HEK293 (cell line): Measurements from ENCODE around the gene PDZRN4.

Experiments used
- CTCF ChIA-PET: fragments of 350-600 bp; formaldehyde crosslinking; extraction: SDS; loops from one replicate; lab custom pipeline; 2021; ENCODE audit warnings: antibody characterized with exemption; lab: Yijun Ruan, JAX
- POLR2A ChIA-PET: fragments of 300-600 bp; formaldehyde crosslinking; extraction: SDS; loops from one replicate; lab custom pipeline; 2020; ENCODE audit warnings: antibody characterized with exemption, inconsistent platforms; lab: Yijun Ruan, JAX
- H3K27ac ChIP-seq: fragments of 200-500 bp; sonication (Bioruptor generic); 2 replicates; pipeline ENCODE4 v1.5.1; 2014; ENCODE audit warnings: low read depth, low read length, control low read depth, inconsistent platforms; ENCODE audit errors: extremely low read depth
- H3K36me3 ChIP-seq, 2 experiments: fragments of 200-500 bp in 1 of 2; sonication (Bioruptor generic) in 1 of 2; 1 replicate in 1 of 2; 2 replicates in 1 of 2; pipeline ENCODE4 v1.5.1; 2014 to 2017; ENCODE audit warnings: inconsistent platforms in 2 of 2, low read length in 2 of 2; ENCODE audit not compliant: control insufficient read depth in 2 of 2, insufficient read depth in 1 of 2
- H3K4me1 ChIP-seq: fragments of 200-500 bp; sonication (Bioruptor generic); 2 replicates; pipeline ENCODE4 v1.5.1; 2014; ENCODE audit warnings: mild to moderate bottlenecking, low read length, inconsistent platforms; ENCODE audit not compliant: control insufficient read depth, insufficient read depth
- H3K4me3 ChIP-seq: 2 replicates; pipeline ENCODE4 v1.5.1; 2011; ENCODE audit warnings: low read depth, mild to moderate bottlenecking, control low read depth, low read length, moderate library complexity
- H3K9me3 ChIP-seq: fragments of 200-500 bp; sonication (Bioruptor generic); 2 replicates; pipeline ENCODE4 v1.5.1; 2014; ENCODE audit warnings: low read depth, low read length, inconsistent platforms; ENCODE audit not compliant: control insufficient read depth, insufficient read depth
- BCL11A ChIP-seq: fragments of 450-650 bp; formaldehyde crosslinking; IDR thresholded peaks from 2 replicates; pipeline ENCODE4 v1.5.1; 2016; ENCODE audit warnings: low read depth, missing biosample characterization, missing genetic modification characterization
- FEZF1 ChIP-seq: fragments of 450-650 bp; formaldehyde crosslinking; IDR thresholded peaks from 2 replicates; pipeline ENCODE4 v1.5.1; 2016; ENCODE audit warnings: missing biosample characterization, missing genetic modification characterization
- GLI4 ChIP-seq: fragments of 450-650 bp; formaldehyde crosslinking; IDR thresholded peaks from 2 replicates; pipeline ENCODE4 v1.5.1; 2016; ENCODE audit warnings: missing biosample characterization, missing genetic modification characterization
- GLIS1 ChIP-seq: fragments of 450-650 bp; formaldehyde crosslinking; IDR thresholded peaks from 2 replicates; pipeline ENCODE4 v1.5.1; 2016; ENCODE audit warnings: missing biosample characterization, missing genetic modification characterization
- KLF1 ChIP-seq: fragments of 450-650 bp; formaldehyde crosslinking; IDR thresholded peaks from 2 replicates; pipeline ENCODE4 v1.5.1; 2016; ENCODE audit warnings: missing biosample characterization, missing genetic modification characterization
- MEIS1 ChIP-seq: sonication (generic); formaldehyde crosslinking; IDR thresholded peaks from 2 replicates; pipeline ENCODE4 v1.8.1; 2022; ENCODE audit warnings: missing genetic modification reagents, mild to moderate bottlenecking, borderline replicate concordance
- ZBTB7A ChIP-seq: fragments of 450-650 bp; formaldehyde crosslinking; IDR thresholded peaks from 2 replicates; pipeline ENCODE4 v1.5.1; 2016; ENCODE audit warnings: low read depth, missing biosample characterization, missing genetic modification characterization
- ZEB2 ChIP-seq: fragments of 450-650 bp; formaldehyde crosslinking; IDR thresholded peaks from 2 replicates; pipeline ENCODE4 v1.5.1; 2016; ENCODE audit warnings: missing biosample characterization, missing genetic modification characterization
- ZNF10 ChIP-seq: fragments of 450-650 bp; formaldehyde crosslinking; IDR thresholded peaks from 2 replicates; pipeline ENCODE4 v1.5.1; 2017; ENCODE audit warnings: missing biosample characterization, missing genetic modification characterization
- ZNF157 ChIP-seq: fragments of 450-650 bp; formaldehyde crosslinking; IDR thresholded peaks from 2 replicates; pipeline ENCODE4 v1.5.1; 2016; ENCODE audit warnings: missing biosample characterization, missing genetic modification characterization
- ZNF175 ChIP-seq: fragments of 450-650 bp; formaldehyde crosslinking; IDR thresholded peaks from 2 replicates; pipeline ENCODE4 v1.5.1; 2016; ENCODE audit warnings: missing biosample characterization, missing genetic modification characterization
- ZNF324 ChIP-seq: fragments of 450-650 bp; formaldehyde crosslinking; IDR thresholded peaks from 2 replicates; pipeline ENCODE4 v1.5.1; 2016; ENCODE audit warnings: missing biosample characterization, missing genetic modification characterization
- ZNF530 ChIP-seq: fragments of 450-650 bp; formaldehyde crosslinking; IDR thresholded peaks from 2 replicates; pipeline ENCODE4 v1.5.1; 2016; ENCODE audit warnings: low read depth, missing biosample characterization, missing genetic modification characterization
- ZNF544 ChIP-seq: fragments of 450-650 bp; formaldehyde crosslinking; IDR thresholded peaks from 2 replicates; pipeline ENCODE4 v1.5.0; 2017; ENCODE audit warnings: missing biosample characterization, missing genetic modification characterization
- ZNF555 ChIP-seq: fragments of 450-650 bp; formaldehyde crosslinking; conservative IDR thresholded peaks from 2 replicates; pipeline ENCODE4 v1.5.1; 2017; ENCODE audit warnings: missing biosample characterization, mild to moderate bottlenecking, missing genetic modification characterization, inconsistent platforms
- ZNF560 ChIP-seq: fragments of 450-650 bp; formaldehyde crosslinking; IDR thresholded peaks from 2 replicates; pipeline ENCODE4 v1.5.1; 2017; ENCODE audit warnings: missing biosample characterization, missing genetic modification characterization, borderline replicate concordance
- ZNF596 ChIP-seq: fragments of 450-650 bp; IDR thresholded peaks from 2 replicates; pipeline ENCODE4 v1.5.0; 2018; ENCODE audit warnings: missing biosample characterization, mild to moderate bottlenecking, missing genetic modification characterization, moderate library complexity
- ZNF610 ChIP-seq: fragments of 450-650 bp; formaldehyde crosslinking; IDR thresholded peaks from 2 replicates; pipeline ENCODE4 v1.5.1; 2016; ENCODE audit warnings: missing biosample characterization, missing genetic modification characterization, borderline replicate concordance
- ZNF654 ChIP-seq: fragments of 450-650 bp; formaldehyde crosslinking; IDR thresholded peaks from 2 replicates; pipeline ENCODE4 v1.5.1; 2016; ENCODE audit warnings: low read depth, missing biosample characterization, missing genetic modification characterization
- ZNF701 ChIP-seq: fragments of 450-650 bp; formaldehyde crosslinking; IDR thresholded peaks from 2 replicates; pipeline ENCODE4 v1.5.1; 2016; ENCODE audit warnings: missing biosample characterization, missing genetic modification characterization
- ZNF776 ChIP-seq: fragments of 450-650 bp; formaldehyde crosslinking; IDR thresholded peaks from 2 replicates; pipeline ENCODE4 v1.5.0; 2017; ENCODE audit warnings: missing biosample characterization, missing genetic modification characterization, borderline replicate concordance
- ZNF791 ChIP-seq: fragments of 450-650 bp; formaldehyde crosslinking; IDR thresholded peaks from 2 replicates; pipeline ENCODE4 v1.5.1; 2016; ENCODE audit warnings: missing biosample characterization, missing genetic modification characterization
- ZNF843 ChIP-seq: fragments of 450-650 bp; formaldehyde crosslinking; IDR thresholded peaks from 2 replicates; pipeline ENCODE4 v1.5.1; 2016; ENCODE audit warnings: missing biosample characterization, missing genetic modification characterization
- ZXDB ChIP-seq: fragments of 450-650 bp; formaldehyde crosslinking; IDR thresholded peaks from 2 replicates; pipeline ENCODE4 v1.5.1; 2016; ENCODE audit warnings: missing biosample characterization, missing genetic modification characterization
- TF ChIP-seq, protein P1 (sequence below): fragments of 450-650 bp; formaldehyde crosslinking; IDR thresholded peaks from 2 replicates; pipeline ENCODE4 v1.5.1; 2016; ENCODE audit warnings: missing biosample characterization, missing genetic modification characterization
- TF ChIP-seq, protein P2 (sequence below): fragments of 450-650 bp; formaldehyde crosslinking; IDR thresholded peaks from 2 replicates; pipeline ENCODE4 v1.5.1; 2016; ENCODE audit warnings: missing biosample characterization, missing genetic modification characterization
- TF ChIP-seq, protein P3 (sequence below): fragments of 450-650 bp; IDR thresholded peaks from 2 replicates; pipeline ENCODE4 v1.5.1; 2018; ENCODE audit warnings: missing biosample characterization, mild to moderate bottlenecking, missing genetic modification characterization

PDZRN4 gene

DNA sequence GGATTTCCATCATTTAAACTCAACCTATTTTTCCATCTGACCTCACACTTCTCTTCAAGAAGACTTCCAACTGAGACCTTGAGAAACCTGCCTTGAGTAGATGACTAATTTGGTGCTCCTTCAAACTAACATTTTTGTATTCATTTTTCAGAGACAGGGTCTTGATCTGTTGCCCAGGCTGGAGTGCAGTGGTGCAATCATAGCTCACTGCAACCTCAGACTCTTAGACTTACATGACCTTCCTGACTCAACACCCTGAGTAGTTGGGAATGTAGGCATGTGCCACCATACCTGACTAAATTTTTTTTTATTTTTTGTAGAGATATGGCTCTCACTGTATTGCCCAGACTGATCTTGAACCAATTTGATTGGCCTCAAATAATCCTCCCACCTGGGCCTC, 389.9 kb downstream of the PDZRN4 start:
- H3K9me3 ChIP-seq = no peaks in the 10 kb centered on the region
- no peaks in the 10 kb centered on the region for H3K4me1 ChIP-seq
- H3K36me3 ChIP-seq = no peaks in the 10 kb centered on the region
- CTCF ChIA-PET = interaction anchor here (0.6 kb wide), 1 partner anchor 30 kb away, joined by 3 read pairs; no protein-coding TSS in a partner anchor
- no peak overlapping the region for H3K27ac ChIP-seq
- POLR2A ChIA-PET = no interaction called here
- TF ChIP-seq ZEB2 (tag by site-specific recombination) (no peak), ZNF324 (tag by site-specific recombination) (no peak), GLIS1 (tag by site-specific recombination) (no peak), ZNF555 (tag by site-specific recombination) (no peak), ZNF596 (tag by site-specific recombination) (no peak), ZNF776 (tag by site-specific recombination) (no peak), ZBTB7A (tag by site-specific recombination) (no peak), ZNF544 (tag by site-specific recombination) (no peak)
- H3K4me3 ChIP-seq = no peak overlapping the region

DNA sequence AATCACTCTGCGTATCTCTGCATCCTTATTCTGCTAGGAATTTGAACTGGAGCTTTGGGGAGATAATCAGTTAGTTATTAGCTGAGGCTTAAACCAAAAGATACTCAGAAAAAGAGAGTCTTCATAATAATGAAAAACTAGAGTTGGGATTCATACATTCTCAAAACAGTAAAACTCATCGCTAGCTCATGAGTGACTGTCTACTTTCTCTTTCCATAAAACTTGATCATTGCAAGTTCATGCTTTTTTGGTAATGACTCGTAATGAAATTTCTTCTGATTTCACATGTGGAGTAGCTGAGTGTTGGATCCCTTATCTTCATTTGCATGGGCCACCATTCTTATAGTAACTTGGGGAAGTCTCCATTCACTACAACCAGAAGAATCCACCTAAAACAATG, 397.7 kb downstream of the PDZRN4 start:
- CTCF ChIA-PET = no interaction called here
- TF ChIP-seq MEIS1 (CRISPR knock-in tag) (no peak), ZNF654 (tag by site-specific recombination) (no peak)
- TF ChIP-seq, protein P1, sequence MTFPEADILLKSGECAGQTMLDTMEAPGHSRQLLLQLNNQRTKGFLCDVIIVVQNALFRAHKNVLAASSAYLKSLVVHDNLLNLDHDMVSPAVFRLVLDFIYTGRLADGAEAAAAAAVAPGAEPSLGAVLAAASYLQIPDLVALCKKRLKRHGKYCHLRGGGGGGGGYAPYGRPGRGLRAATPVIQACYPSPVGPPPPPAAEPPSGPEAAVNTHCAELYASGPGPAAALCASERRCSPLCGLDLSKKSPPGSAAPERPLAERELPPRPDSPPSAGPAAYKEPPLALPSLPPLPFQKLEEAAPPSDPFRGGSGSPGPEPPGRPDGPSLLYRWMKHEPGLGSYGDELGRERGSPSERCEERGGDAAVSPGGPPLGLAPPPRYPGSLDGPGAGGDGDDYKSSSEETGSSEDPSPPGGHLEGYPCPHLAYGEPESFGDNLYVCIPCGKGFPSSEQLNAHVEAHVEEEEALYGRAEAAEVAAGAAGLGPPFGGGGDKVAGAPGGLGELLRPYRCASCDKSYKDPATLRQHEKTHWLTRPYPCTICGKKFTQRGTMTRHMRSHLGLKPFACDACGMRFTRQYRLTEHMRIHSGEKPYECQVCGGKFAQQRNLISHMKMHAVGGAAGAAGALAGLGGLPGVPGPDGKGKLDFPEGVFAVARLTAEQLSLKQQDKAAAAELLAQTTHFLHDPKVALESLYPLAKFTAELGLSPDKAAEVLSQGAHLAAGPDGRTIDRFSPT (tag by site-specific recombination) = no peak
- Histone ChIP-seq H3K9me3 (no peaks in the 10 kb centered on the region), H3K36me3 (no peaks in the 10 kb centered on the region), H3K27ac (no peak overlapping the region), H3K4me1 (no peaks in the 10 kb centered on the region), H3K4me3 (no peak overlapping the region)
- POLR2A ChIA-PET = interaction anchor here (0.7 kb wide), 1 partner anchor 13 kb away, joined by 3 read pairs; no protein-coding TSS in a partner anchor

DNA sequence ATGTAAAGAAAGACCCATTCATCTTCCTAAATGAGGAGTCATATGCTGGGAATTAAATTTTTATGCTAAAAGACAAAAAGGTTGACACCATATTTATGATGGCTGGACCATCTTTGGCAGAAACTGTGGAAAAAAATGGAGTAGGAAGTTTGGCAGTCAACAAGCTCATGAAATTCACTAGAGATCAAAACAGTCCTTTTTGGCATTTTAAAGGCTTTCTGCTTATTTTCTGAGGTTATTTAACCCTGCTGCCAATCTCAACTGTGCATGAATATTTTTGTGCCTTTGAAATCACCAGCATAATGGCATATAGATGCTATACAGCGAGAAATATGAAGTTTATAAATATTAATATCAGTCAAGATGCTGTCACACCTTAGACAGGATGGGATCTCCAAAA, 399.5 kb downstream of the PDZRN4 start:
- H3K4me3 ChIP-seq = no peak overlapping the region
- H3K27ac ChIP-seq = no peak overlapping the region
- CTCF ChIA-PET = interaction anchor here (0.6 kb wide), 1 partner anchor 99 kb away, joined by 3 read pairs; no protein-coding TSS in a partner anchor
- POLR2A ChIA-PET = no interaction called here
- no peaks in the 10 kb centered on the region for H3K36me3 ChIP-seq
- no peaks in the 10 kb centered on the region for H3K4me1 ChIP-seq
- H3K9me3 ChIP-seq = no peaks in the 10 kb centered on the region
- TF ChIP-seq GLI4 (tag by site-specific recombination) (no peak), ZNF610 (tag by site-specific recombination) (no peak), ZNF560 (no peak), ZNF701 (tag by site-specific recombination) (no peak), KLF1 (tag by site-specific recombination) (no peak), ZNF175 (tag by site-specific recombination) (no peak), FEZF1 (tag by site-specific recombination) (no peak), ZNF10 (tag by site-specific recombination) (no peak), ZXDB (tag by site-specific recombination) (no peak), ZNF843 (tag by site-specific recombination) (no peak), ZNF157 (tag by site-specific recombination) (no peak), ZNF791 (tag by site-specific recombination) (no peak), BCL11A (tag by site-specific recombination) (no peak), ZNF530 (tag by site-specific recombination) (no peak)
- TF ChIP-seq, protein P2, sequence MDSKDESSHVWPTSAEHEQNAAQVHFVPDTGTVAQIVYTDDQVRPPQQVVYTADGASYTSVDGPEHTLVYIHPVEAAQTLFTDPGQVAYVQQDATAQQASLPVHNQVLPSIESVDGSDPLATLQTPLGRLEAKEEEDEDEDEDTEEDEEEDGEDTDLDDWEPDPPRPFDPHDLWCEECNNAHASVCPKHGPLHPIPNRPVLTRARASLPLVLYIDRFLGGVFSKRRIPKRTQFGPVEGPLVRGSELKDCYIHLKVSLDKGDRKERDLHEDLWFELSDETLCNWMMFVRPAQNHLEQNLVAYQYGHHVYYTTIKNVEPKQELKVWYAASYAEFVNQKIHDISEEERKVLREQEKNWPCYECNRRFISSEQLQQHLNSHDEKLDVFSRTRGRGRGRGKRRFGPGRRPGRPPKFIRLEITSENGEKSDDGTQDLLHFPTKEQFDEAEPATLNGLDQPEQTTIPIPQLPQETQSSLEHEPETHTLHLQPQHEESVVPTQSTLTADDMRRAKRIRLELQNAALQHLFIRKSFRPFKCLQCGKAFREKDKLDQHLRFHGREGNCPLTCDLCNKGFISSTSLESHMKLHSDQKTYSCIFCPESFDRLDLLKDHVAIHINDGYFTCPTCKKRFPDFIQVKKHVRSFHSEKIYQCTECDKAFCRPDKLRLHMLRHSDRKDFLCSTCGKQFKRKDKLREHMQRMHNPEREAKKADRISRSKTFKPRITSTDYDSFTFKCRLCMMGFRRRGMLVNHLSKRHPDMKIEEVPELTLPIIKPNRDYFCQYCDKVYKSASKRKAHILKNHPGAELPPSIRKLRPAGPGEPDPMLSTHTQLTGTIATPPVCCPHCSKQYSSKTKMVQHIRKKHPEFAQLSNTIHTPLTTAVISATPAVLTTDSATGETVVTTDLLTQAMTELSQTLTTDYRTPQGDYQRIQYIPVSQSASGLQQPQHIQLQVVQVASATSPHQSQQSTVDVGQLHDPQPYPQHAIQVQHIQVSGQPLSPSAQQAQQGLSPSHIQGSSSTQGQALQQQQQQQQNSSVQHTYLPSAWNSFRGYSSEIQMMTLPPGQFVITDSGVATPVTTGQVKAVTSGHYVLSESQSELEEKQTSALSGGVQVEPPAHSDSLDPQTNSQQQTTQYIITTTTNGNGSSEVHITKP = no peak
- TF ChIP-seq, protein P3, sequence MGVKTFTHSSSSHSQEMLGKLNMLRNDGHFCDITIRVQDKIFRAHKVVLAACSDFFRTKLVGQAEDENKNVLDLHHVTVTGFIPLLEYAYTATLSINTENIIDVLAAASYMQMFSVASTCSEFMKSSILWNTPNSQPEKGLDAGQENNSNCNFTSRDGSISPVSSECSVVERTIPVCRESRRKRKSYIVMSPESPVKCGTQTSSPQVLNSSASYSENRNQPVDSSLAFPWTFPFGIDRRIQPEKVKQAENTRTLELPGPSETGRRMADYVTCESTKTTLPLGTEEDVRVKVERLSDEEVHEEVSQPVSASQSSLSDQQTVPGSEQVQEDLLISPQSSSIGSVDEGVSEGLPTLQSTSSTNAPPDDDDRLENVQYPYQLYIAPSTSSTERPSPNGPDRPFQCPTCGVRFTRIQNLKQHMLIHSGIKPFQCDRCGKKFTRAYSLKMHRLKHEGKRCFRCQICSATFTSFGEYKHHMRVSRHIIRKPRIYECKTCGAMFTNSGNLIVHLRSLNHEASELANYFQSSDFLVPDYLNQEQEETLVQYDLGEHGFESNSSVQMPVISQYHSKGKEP (tag by site-specific recombination) = no peak
